NCI-H446 (cell line): Measurements from ENCODE around the gene OR2T35.
"Not testable (repeated sequence)": the region's sequence is repeated elsewhere in the genome, so short reads cannot be mapped to it uniquely, and the experiment has no call there.

ENCODE experiments used
- DNase-seq, 2 experiments: peaks; one replicate each; lab custom pipeline; 2025; lab: John Stamatoyannopoulos, UW

The OR2T35 gene

GRCh38 chr1:248645178-248645577 lies at the start of gene OR2T35:
Gene OR2T35, minus strand, starts transcription at chr1:248645278. Its CDS starts 6,020 bp downstream, at chr1:248639258.
- DNase-seq: not testable (repeated sequence)

DNA sequence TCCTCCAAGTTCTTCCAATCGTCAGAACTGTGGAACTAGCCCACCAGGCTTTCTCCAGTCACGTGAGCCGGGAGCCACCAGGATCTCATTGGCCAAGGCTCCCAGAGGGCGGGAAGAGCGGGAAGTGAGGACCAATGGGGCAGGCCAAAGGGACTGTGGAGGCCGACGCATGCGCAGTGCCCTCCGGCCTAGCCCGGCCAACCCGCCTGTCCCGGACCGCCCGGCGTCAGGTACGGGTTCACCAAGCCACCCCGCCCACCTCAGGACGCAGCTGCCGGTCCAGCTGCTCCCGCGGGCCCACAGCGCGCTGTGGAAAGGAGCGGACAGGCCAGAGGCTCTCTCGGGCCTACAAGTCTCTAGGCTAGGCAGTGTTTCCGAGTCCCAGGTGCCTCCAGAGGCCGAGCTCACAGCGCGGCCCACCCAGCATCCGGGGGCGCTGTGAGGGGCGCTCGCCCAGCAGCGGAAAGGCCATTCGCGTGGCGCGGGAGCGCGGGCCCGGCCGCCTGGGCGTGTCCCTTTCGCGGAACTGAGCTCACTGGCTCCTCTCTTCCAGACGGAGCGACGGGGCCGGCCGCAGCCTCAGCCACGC lies 46.6 kb upstream of the OR2T35 start:
- DNase-seq: no peak

DNA sequence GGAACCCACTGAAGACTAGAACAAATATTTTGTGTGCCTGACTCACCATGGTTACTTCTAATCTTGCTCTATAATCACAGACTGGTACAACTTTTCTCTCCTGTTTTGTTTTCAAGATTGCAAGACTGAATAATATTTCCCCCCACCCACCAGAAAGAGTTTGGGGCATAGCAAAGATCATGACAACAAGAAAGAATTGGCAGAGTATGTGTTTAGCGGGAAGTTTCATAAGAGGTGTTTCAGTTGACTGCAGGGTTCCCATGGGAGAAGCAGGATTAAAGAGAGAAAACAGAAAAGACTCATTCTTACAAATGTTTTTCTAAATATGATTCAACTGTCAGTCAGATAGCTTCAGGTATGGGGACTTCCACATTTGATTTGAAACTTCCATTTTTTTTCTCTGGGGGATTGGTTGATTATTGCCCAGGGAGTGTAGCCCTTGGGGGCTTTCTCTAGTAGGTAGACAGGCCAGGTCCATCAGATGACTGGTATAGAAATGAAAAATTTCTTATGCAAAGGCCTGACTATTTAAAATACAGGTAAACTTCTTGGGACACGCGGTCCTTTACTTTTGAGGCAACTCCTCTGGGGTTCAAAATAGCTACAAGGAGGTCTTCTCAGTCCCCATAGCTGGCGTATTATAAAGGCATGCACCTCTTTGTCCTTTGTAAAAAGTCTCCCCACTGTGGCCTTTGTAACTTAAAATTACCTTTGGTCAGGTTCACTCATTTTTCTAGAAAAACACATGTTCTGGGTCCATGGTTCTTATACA lies 43.6 kb upstream of the OR2T35 start:
- no peak for DNase-seq

GRCh38 chr1:248686815-248687214 lies 41.7 kb upstream of the OR2T35 start:
- DNase-seq: no peak

GRCh38 chr1:248681651-248682050 lies 36.6 kb upstream of the OR2T35 start:
- no peak for DNase-seq

- DNase-seq: no peak
These were observed 24.9 kb upstream of the OR2T35 start for GRCh38 chr1:248670003-248670402.

DNA sequence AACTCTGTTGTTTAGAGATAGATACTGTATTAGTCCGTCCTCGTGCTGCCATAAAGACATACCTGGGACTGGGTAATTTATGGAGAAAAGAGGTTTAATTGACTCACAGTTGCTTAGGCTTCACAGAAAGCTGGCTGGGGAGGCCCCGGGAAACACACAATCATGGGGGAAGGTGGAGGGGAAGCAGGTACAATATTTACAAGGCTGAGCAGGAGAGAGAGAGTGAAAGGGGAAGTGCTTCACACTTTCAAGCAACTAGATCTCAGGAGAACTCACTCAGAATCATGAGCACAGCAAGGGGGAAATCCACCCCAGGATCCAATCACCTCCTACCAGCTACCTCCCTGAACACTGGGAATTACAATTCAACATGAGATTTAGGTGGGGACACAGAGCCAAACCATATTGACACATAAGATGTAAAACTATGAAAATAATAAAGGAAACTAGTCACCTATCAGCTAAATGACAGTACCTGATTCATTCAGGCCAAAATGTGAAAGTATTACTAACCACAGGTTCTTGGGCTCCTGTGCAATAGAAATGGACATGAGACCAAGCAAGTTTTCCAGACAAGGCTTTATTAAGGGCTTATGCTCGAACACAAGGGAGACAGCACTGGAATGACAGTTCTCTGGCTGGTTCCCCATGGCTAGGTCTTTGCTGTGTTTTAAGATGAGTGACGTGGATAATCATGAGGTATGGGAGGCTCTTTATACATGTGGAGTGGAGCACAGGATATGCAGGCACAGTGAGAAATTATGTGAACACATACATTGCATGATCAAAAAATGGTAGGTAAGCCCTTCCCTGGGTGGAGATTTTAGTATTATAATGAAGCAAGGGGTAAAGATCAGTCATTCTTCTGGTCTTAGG lies 18.6 kb upstream of the OR2T35 start:
- DNase-seq: not testable (repeated sequence)

DNA sequence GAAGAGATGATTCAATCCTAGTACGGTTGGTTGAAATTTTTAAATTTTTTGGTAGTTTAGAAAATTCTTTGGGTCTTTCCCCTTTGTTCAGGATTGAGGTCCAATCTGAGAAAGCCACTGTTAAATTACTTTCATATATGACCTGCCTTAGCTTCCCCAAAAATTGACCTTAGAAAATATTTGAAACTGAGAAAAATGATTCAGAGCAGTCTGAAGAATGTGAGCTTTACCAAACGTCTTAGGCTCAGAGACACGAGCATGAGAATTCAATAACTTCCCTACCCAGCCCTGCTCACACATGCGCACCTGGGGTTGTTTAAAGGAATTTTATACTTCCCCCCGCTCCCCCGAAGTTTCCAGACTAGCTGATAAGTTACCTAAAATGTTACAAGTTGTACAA lies 11.7 kb upstream of the OR2T35 start:
- DNase-seq: not testable (repeated sequence)

GRCh38 chr1:248655354-248655753 lies 10.3 kb upstream of the OR2T35 start, which contains the start of gene OR2T27:
Gene OR2T27, minus strand, starts transcription at chr1:248655528. Its CDS starts 4,644 bp downstream, at chr1:248650884.
- not testable (repeated sequence) for DNase-seq

GRCh38 chr1:248648770-248649536 lies 3.9 kb upstream of the OR2T35 start:
- not testable (repeated sequence) for DNase-seq

DNA sequence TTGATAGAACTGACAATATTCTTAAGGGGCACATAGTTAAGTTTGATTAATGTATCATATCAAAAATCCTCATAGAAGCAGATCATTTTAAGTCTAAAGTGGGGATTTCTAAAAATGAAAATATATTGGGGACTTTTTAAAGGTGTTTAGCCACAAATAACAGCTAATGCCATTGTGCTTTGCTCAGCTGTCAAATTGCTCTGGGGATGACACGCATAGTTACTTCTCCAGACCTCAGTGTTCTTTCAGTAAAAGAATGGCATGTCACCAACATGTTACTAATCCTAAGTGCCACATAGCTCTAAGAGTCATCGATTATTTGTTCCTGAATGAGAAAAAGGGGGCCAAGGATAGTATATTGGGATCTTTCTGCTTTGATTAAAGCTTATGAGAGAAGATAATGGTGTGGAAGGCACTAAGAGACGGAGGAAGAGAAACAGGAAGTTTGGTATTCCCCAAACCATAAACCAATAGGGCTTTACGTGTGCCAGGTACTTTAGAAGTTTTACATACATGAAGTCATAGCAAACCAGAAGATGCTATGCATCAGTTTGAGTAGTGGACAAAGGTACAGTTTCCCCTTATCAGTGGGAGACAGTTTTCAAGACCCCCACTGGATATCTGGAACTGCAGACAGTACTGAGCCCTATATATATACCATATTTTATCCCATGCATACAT lies 2.0 kb downstream of the OR2T35 start:
- DNase-seq: not testable (repeated sequence)

- DNase-seq: not testable (repeated sequence)
These were observed 3.5 kb downstream of the OR2T35 start for GRCh38 chr1:248641583-248641982.

DNA sequence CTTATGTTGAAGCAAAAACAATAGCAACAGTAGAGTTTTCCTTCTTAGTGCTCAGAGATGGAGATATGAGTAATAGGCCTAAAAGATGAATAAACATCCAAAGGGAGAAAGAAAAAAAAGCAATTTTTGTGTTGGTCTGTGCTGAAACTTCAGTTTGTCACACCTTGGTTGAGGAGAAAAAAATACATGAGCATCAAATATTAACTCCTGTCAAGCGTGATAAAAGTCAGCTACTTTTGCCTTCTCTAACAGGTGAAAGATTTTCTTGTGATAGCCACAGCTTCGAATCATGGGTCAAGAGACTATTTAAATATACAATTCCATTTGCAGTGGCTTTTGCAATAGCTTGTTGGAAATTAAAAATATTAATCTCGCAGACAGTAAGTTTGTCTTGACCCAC lies 4.2 kb downstream of the OR2T35 start:
- DNase-seq: not testable (repeated sequence)

DNA sequence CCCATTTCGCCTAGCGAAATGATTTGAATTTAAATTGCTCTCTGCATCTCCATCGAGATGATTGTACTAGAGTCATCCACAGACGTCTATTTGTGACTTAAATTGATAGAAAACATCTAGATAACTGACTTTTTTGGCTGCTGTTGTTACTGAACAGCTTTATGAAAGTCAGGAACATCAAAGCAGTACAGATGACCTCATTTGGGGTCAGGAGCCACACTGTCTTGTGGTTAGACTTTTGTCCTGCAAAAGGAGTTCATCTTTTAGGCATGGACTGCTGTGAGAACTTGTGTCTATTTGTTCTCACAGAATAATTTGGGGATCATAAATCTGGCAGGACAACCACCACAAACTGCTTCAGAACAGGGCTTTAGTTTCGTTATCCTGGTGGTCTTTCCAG lies 5.4 kb downstream of the OR2T35 start:
- not testable (repeated sequence) for DNase-seq

GRCh38 chr1:248636612-248637011 lies 8.5 kb downstream of the OR2T35 start:
- DNase-seq: not testable (repeated sequence)

- not testable (repeated sequence) for DNase-seq
These were observed 10.1 kb downstream of the OR2T35 start, which contains the start of gene OR2T11 for GRCh38 chr1:248634991-248635390. Gene OR2T11, minus strand, starts transcription at chr1:248635091. Its CDS starts 7,963 bp downstream, at chr1:248627128.

DNA sequence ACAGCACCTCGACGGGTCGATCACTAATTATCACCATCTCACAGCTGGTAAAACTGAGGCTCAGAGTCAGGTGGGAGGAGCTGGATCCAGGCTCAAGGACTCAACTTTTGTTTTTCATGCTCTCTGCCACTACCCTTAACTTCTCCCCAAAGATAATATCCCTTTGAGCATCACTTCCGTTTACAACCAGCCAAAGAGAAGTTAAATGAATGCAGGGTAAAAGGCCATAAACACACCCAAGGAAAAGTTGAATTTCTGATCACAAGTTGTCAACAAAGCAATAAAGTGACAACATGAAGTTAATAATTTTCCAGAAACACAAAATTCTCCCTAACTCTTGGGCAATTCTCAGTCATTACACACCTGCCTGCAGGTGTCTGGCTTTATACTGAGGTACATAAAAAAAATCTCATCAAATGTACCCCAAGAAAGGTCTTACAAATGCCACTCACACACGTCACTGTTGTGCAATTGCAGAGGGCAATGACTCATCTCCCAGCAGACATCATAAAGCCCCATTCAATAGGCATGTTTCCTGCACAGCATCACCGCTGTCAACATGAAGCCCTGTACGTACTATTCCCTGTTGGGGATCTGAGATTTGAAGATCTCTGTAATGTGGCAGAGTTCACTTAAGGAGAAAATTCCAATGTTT lies 13.6 kb downstream of the OR2T35 start:
- no peak for DNase-seq

- DNase-seq: no peak
These were observed 14.5 kb downstream of the OR2T35 start for GRCh38 chr1:248630551-248630950.

DNA sequence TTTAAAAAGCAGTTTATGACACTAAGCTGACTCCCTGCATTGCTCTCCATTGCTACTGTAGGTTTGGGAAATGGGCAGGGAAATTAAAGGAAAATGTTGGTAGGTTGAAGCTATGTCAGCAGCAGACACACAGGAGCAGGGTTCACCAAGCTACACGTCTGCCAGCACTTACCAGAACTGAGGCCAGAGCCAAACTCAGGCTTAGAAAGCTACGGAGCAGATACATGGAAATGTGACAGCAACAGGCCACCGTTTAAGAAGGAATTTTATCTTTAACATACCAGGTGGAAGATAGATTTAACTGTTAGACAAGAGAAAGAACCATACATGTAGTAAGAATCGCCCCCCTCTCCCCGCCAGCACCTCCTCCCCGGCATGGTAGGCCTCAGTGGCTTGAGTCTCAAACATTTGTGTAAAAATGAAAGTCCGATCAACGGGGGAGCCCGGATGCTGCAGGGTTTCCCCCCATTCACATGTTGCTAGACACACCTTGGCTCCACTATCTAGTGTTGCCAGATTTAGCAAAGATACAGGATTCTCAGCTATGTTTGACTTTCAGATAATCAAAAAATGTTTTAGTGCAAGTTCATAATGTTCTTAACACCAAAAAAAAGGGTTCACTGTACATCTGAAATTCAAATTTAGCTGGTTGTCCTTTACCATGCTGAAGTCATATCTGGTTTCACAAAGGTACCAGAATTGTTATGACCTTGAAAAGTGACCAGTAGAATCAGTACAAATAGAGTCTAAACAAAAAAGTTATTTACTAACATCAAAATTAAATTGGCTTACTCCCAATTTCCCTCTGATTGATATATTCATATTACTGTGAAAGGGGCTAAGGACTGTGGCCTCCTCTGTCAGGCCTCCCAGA lies 16.9 kb downstream of the OR2T35 start:
- DNase-seq: no peak
